ENCODE data around the gene ABCD1. TPM values are rescaled to one million over a fixed set of nuclear protein-coding genes. Genes with fewer than 3 reads are reported as not detected.
"Not testable (repeated sequence)": the region's sequence is repeated elsewhere in the genome, so short reads cannot be mapped to it uniquely, and the experiment has no call there.

Gene ABCD1
- total RNA-seq, 6 experiments from 2014 or later: 12.9 to 18.9 (median 14.5) TPM

DNA sequence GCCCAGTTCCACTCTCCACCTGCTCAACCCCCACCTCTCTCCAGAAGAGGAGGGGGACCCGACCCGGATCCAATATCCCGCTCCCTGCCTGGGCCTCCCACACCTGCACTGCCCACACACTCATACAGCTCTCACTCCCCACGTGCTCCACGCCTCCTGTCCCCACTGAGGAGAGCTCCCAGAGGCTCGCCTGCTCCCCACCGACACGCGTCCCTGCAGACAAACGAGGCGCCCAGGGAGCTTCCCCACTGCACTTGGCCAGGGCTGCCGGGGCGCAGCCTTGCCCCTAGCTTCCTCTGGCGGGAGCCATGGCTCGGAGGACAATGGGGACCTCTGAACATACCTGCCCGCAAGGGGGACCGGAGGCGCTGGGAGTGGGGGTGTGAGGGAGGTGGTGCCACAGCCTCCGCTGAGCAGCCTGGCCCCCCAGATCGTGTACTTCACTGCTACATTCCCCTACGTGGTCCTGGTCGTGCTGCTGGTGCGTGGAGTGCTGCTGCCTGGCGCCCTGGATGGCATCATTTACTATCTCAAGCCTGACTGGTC lies 32.0 kb upstream of the ABCD1 start:
- no peak for DNase-seq
- no peak overlapping the region for H3K4me3 Mint-ChIP-seq
- no peak for TF ChIP-seq CTCF (IDR thresholded peaks at IDR 0.05)
- H3K4me1 Mint-ChIP-seq (ENCODE audit: low read depth): peaks cover 7% of the 10 kb centered on the region; the same call in 1 of the 2 replicates
- no peaks in the 10 kb centered on the region for H3K9me3 Mint-ChIP-seq
- no peak overlapping the region for H3K27ac Mint-ChIP-seq
- H3K36me3 Mint-ChIP-seq (ENCODE audit: low read depth): no peaks in the 10 kb centered on the region
- H3K27me3 Mint-ChIP-seq (ENCODE audit: insufficient read depth): peaks cover 4% of the 10 kb centered on the region; the same call in 1 of the 2 replicates

DNA sequence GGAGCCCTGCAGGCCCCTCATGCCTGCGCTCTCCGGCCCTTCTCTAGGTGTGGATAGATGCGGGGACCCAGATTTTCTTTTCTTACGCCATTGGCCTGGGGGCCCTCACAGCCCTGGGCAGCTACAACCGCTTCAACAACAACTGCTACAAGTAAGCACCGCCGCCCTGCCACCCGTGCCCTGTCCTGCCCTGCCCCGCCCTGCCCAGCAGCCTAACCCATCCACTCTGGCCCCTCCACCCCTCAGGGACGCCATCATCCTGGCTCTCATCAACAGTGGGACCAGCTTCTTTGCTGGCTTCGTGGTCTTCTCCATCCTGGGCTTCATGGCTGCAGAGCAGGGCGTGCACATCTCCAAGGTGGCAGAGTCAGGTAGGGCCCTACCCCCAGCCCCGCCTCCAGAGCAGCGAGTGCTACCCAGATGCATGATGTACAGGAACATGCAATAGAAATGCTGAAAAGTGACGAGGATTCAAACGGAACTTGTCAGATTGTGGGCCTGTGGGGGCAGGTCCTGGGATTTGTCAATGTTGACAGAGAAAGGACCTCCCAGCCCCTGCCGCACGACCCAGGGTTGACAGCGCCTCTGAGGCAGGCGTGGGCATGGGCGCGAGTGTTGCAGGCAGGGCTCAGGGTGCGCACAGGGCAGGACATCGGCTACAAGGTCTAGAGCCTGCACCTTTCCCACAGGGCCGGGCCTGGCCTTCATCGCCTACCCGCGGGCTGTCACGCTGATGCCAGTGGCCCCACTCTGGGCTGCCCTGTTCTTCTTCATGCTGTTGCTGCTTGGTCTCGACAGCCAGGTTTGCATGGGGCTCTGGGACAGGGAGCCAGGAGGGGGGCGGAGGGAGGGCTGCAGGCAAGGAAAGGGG lies 31.2 kb upstream of the ABCD1 start:
- H3K27ac Mint-ChIP-seq: no peak overlapping the region
- no peak for DNase-seq
- peaks cover 4% of the 10 kb centered on the region; the same call in 1 of the 2 replicates for H3K27me3 Mint-ChIP-seq (ENCODE audit: insufficient read depth)
- H3K9me3 Mint-ChIP-seq: no peaks in the 10 kb centered on the region
- no peaks in the 10 kb centered on the region for H3K36me3 Mint-ChIP-seq (ENCODE audit: low read depth)
- H3K4me1 Mint-ChIP-seq (ENCODE audit: low read depth): peaks cover 8% of the 10 kb centered on the region; the same call in 1 of the 2 replicates
- H3K4me3 Mint-ChIP-seq: no peak overlapping the region
- TF ChIP-seq CTCF (IDR thresholded peaks at IDR 0.05): no peak

DNA sequence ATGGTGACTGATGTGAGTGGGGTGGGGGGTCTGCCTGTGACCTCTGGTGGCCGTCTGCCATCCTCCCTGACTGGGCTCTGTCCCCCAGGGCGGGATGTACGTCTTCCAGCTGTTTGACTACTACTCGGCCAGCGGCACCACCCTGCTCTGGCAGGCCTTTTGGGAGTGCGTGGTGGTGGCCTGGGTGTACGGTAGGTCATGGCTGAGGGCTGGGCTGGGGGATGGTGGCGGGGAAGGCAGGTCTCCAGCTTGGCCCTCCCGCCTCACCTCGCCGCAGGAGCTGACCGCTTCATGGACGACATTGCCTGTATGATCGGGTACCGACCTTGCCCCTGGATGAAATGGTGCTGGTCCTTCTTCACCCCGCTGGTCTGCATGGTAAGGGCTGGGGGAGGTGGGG lies 30.4 kb upstream of the ABCD1 start:
- H3K36me3 Mint-ChIP-seq (ENCODE audit: low read depth); H3K27ac Mint-ChIP-seq; H3K4me1 Mint-ChIP-seq (ENCODE audit: low read depth); DNase-seq; H3K4me3 Mint-ChIP-seq; H3K27me3 Mint-ChIP-seq (ENCODE audit: insufficient read depth); H3K9me3 Mint-ChIP-seq: not testable (repeated sequence)

- Mint-ChIP-seq H3K27me3 (ENCODE audit: insufficient read depth) (peaks cover 5% of the 10 kb centered on the region), H3K27ac (no peak overlapping the region), H3K4me3 (no peak overlapping the region), H3K36me3 (ENCODE audit: low read depth) (no peaks in the 10 kb centered on the region), H3K9me3 (no peaks in the 10 kb centered on the region), H3K4me1 (ENCODE audit: low read depth) (peaks cover 8% of the 10 kb centered on the region; the same call in 1 of the 2 replicates)
- DNase-seq: no peak
- TF ChIP-seq CTCF (IDR thresholded peaks at IDR 0.05): no peak
Measured at GRCh38 chrX:153694687-153695270, 29.9 kb upstream of the ABCD1 start.

DNA sequence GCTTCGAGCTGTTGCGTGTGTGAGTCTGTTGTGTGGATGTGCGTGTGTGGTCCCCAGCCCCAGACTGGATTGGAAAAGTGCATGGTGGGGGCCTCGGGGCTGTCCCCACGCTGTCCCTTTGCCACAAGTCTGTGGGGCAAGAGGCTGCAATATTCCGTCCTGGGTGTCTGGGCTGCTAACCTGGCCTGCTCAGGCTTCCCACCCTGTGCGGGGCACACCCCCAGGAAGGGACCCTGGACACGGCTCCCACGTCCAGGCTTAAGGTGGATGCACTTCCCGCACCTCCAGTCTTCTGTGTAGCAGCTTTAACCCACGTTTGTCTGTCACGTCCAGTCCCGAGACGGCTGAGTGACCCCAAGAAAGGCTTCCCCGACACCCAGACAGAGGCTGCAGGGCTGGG lies 28.6 kb upstream of the ABCD1 start:
- Mint-ChIP-seq H3K27ac (no peak overlapping the region), H3K9me3 (no peaks in the 10 kb centered on the region), H3K4me3 (no peak overlapping the region), H3K27me3 (ENCODE audit: insufficient read depth) (peaks cover 5% of the 10 kb centered on the region), H3K36me3 (ENCODE audit: low read depth) (no peaks in the 10 kb centered on the region), H3K4me1 (ENCODE audit: low read depth) (peaks cover 8% of the 10 kb centered on the region; the same call in 1 of the 2 replicates)
- DNase-seq: no peak
- TF ChIP-seq CTCF (IDR thresholded peaks at IDR 0.05): no peak

DNA sequence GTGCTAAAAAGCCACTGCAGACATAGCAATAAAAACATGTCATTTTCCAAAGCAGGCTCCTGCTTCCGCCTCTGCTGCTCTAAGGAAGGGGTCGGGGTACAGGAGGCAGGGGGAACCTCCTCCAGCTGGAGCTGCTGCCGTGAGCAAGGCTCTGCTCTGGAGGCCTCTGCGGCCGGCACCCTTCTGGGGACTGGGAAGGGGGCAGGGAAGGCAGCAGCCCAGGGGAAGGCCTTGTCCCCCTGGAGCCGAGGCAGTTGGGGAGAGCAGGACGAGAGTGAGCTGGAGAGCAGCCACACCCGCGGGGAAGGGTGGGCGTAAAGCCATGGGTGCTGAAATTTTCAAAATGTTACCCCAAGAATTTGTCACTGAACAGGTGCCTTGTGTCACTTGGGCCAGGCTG lies 28.1 kb upstream of the ABCD1 start:
- not testable (repeated sequence) for DNase-seq; H3K4me3 Mint-ChIP-seq; H3K27ac Mint-ChIP-seq; H3K27me3 Mint-ChIP-seq (ENCODE audit: insufficient read depth); H3K36me3 Mint-ChIP-seq (ENCODE audit: low read depth); H3K4me1 Mint-ChIP-seq (ENCODE audit: low read depth); H3K9me3 Mint-ChIP-seq

DNA sequence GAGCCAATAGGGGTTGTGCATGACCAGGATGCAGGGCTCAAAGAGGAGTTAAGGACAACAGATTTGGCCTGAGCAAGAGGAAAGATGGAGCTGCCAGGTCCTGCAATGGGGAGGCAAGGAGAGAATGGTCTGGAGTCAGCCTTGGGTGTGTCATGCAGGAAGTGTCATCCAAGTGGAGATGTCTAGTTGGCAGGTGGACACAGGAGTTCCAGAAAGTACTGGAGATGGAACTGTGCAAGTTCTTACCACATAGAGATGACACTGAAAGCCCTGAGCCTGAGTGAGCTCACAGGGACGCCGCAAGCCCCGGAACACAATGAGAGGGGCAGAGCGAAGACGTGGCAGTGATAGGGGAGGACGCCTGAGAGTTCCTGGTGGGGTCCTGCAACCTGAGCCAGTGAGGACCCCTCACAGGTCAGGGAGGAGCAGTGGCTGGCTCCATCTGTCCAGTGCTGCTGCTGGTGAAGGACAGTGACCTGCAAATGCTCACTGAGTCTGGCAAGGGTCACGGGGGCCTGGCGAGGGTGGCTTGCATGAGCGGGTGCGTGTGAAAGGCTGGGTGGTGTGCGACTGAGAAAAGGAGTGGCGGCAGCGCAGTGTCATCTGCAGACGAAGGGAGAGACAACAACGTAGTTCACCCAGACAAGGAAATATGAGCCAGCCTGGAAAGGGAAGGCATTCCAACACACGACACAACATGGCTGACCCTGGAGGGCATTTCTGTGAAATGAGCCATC lies 27.5 kb upstream of the ABCD1 start:
- H3K27me3 Mint-ChIP-seq (ENCODE audit: insufficient read depth); H3K4me1 Mint-ChIP-seq (ENCODE audit: low read depth); H3K36me3 Mint-ChIP-seq (ENCODE audit: low read depth); H3K9me3 Mint-ChIP-seq; H3K27ac Mint-ChIP-seq; H3K4me3 Mint-ChIP-seq; DNase-seq: not testable (repeated sequence)
